LNCAP (cell line): ENCODE data around the gene ALDH1B1.

Experiments used
- TF ChIP-seq, protein P1 (sequence below): fragments of 450-650 bp; IDR thresholded peaks from 2 replicates; pipeline ENCODE4 v1.5.1; 2017; ENCODE audit warnings: mild to moderate bottlenecking

The ALDH1B1 gene

GRCh38 chr9:38442473-38443096 is 50.1 kb downstream of the ALDH1B1 start:
- TF ChIP-seq, protein P1, sequence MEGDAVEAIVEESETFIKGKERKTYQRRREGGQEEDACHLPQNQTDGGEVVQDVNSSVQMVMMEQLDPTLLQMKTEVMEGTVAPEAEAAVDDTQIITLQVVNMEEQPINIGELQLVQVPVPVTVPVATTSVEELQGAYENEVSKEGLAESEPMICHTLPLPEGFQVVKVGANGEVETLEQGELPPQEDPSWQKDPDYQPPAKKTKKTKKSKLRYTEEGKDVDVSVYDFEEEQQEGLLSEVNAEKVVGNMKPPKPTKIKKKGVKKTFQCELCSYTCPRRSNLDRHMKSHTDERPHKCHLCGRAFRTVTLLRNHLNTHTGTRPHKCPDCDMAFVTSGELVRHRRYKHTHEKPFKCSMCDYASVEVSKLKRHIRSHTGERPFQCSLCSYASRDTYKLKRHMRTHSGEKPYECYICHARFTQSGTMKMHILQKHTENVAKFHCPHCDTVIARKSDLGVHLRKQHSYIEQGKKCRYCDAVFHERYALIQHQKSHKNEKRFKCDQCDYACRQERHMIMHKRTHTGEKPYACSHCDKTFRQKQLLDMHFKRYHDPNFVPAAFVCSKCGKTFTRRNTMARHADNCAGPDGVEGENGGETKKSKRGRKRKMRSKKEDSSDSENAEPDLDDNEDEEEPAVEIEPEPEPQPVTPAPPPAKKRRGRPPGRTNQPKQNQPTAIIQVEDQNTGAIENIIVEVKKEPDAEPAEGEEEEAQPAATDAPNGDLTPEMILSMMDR = no peak

DNA sequence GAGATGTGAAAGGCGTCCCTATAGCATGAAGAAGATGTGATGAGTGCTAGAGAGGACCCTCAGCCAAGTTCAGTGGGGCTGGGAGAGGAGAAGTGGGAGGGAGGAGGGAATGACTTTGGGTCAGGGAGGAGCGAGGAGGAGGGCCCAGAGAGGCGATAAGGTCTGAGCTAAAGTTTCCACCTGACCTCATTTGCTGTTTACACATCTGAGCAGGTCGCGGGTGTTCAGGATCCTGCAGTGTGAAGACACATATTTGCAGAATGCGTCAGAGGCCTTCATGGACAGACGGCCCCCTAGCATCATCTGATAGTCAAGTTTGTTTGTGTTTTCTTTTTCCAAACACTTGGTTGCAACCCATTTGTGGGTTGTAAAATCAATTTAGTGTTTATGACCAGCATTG is 50.7 kb downstream of the ALDH1B1 start:
- TF ChIP-seq, protein P1 = no peak

- TF ChIP-seq, protein P1 = no peak
Observed at GRCh38 chr9:38443597-38443996, 51.1 kb downstream of the ALDH1B1 start.

- TF ChIP-seq, protein P1 = no peak
Observed at GRCh38 chr9:38445154-38446043, 52.9 kb downstream of the ALDH1B1 start.

DNA sequence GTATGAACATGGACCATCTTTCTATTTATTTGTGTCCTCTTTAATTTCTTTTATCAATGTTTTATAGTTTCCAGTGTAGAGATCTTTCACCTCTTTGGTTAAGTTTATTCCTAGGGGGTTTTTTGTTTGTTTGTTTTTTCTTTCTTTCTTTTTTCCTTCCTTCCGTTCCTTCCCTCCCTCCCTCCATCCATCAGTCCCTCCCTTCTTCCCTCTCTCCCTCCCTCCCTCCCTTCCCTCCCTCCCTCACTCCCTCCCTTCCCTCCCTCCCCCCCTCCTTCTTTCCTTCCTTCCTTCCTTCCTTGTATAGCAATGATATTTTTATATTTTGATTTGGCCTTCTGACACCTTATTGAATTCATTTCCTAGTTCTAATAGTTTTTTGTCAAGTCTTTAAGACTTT is 55.2 kb downstream of the ALDH1B1 start:
- TF ChIP-seq, protein P1 = no peak
